OCI-M1 (cell line): Measurements from ENCODE around the gene ARMC7.
"Not testable (repeated sequence)": the region's sequence is repeated elsewhere in the genome, so short reads cannot be mapped to it uniquely, and the experiment has no call there.

ENCODE experiments used
- DNase-seq: peaks from one replicate; lab custom pipeline; 2025; lab: John Stamatoyannopoulos, UW

Gene ARMC7

DNA sequence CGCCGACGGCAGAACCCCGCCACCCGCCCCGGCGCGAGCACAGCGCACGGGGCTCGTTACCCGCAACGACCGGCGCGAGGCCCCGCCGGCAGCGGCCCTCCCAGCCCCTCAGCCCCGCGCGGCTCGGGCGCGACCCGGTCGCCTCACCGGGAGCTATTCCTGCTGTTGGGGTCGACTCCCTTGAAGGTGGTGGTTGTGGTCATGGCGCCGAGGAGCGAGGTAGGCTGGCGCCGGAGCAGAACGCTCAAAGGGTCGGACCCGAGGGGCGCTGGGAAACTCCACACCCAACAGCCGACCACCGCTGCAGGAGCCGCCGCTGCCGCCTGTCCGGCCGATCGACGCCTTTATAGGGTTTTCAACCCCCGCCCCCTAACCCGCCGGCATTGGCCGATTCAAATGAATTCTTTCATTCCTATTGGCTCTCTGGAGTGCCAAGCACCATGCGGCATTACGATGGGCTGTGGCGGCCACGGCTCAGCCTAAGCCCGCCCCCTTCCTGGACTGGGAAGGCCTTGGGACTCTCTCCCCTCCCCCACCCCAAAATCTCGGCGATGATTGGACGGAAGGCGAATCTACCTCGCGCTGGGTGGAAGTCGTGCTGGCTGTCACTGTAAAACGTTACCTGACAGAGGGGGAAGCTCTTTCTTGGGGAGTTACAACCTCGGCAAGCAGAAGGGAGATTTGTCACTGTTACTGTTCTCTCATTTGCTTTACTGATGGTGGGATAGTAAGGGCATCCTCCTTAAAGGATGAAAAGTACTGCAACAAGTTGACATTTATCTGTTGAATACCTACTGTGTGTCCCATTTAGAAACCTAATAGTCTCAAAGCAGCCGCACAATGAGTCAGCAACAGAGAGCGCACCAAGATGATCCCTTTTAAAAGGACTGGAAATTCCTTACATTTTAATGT, 44.7 kb downstream of the ARMC7 start, which contains the start of gene JPT1:
JPT1 (minus strand) TSS at position 318 of the 912 bp plus-strand sequence; CDS start at position 203, 115 bp downstream.
- peak; percentile 99 for DNase-seq

DNA sequence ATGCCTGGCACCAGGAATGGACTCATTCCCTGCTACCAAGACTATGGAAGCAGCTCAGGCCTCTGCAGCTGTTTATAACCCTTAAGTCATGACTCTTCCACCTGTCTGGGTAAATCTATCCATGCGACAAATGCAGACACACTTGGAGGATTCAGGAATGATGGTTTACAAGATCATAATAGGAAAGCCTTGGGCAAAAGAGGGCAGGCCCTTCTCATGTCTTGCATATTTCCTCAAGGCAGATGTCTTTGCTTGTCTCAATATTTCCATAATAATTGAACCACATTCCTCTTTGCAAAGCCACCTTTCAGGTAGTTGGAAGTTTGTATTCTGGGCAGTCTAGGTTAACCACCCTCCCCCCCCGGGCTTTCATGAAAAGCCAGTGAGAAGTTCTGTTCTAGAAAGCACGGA, 45.4 kb downstream of the ARMC7 start:
- no peak for DNase-seq

DNA sequence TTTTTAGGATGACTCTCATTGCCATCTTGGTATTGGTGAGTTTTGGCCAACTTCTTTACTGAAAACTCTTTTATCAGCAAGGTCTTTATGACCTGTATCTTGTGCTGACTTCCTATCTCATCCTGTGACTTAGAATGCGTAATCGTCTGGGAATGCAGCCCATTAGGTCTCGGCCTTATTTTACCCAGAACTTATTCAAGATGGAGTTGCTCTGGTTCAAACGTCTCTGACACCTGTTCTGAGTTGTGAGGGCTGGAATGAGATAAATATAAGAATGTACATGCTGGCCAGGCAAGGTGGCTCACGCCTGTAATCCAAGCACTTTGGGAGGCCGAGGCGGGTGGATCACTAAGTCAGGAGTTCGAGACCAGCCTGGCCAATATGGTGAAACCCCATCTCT, 48.7 kb downstream of the ARMC7 start:
- DNase-seq: not testable (repeated sequence)

DNA sequence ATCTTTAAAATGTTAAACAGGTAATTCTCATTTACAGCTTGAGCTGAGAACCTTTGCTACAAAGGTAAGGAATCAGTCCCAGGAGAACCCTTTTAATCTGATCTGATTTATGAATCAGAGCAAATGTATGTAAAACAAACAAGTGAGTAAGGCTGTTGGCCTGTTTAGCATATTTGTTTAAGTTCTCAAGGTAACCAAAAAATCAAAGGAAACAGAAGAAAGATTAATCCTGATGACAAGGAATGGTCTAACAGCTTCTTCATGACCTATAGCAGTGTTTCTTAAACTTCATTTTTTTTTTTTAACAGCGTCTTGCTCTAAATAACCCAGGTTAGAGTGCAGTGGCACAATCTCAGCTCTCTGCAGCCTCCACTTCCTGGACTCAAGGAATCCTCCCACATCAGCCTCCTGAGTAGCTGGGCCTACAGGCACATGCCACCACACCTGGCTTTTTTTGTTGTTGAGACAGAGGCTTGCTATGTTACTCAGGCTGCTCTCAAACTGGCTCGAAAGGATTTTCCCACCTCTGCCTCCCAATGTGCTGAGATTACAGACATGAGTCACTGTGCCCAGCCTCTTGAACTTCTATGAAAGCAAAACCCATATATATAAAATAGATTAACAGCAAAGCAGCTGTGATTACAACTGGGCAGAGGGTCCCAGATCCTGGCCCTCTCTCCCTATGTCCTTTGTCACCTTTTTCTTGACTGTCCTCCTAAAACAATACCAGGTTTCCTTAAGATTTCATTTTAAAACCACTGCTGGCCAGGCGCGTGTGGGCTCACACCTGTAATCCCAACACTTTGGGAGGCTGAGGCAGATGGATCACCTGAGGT, 49.6 kb downstream of the ARMC7 start:
- DNase-seq: no peak

DNA sequence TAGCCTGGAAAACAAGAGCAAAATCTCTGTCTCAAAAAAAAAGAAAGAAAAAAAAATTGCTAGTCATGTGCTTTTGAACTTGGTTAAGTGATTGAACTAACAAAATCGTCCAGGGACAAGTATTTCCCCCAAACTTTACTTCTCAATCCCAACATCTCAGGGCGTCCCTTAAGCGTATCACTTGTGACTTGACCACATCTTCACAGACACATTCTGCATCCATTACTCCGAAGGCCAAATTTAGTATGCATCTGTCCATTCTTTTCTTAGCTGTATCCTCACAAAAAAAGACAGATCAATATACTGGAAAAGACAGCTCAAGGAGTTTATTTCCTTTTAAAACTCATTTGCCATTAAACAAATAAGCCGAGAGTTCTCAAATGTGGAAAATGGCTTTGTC, 50.4 kb downstream of the ARMC7 start:
- no peak for DNase-seq

DNA sequence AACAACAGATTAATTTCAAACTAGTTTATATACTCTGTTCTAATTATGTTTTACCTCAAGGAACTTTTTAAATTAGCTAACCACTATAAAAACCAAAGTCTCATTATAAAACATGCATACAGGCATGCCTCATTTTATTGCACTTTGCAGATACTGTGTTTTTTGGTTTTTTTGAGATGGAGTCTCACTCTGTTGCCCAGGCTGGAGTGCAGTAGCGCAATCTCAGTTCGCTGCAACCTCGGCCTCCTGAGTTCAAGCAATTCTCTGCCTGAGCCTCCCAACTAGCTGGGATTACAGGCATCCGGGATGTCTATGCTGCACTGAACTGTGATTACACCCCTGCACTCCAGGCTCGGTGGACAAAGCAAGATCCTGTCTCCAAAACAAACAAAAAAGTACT, 53.3 kb downstream of the ARMC7 start:
- DNase-seq: no peak

DNA sequence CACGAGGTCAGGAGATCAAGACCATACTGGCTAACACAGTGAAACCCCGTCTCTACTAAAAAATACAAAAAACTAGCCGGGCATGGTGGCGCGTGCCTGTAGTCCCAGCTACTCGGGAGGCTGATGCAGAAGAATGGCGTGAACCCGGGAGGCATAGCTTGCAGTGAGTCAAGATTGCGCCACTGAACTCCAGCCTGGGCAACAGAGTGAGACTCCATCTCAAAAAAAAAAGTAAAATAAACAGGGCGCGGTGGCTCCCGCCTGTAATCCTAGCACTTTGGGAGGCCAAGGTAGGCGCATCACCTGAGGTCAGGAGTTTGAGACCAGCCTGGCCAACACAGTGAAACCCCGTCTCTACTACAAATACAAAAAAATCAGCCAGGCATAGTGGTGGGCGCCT, 54.8 kb downstream of the ARMC7 start:
- not testable (repeated sequence) for DNase-seq

DNA sequence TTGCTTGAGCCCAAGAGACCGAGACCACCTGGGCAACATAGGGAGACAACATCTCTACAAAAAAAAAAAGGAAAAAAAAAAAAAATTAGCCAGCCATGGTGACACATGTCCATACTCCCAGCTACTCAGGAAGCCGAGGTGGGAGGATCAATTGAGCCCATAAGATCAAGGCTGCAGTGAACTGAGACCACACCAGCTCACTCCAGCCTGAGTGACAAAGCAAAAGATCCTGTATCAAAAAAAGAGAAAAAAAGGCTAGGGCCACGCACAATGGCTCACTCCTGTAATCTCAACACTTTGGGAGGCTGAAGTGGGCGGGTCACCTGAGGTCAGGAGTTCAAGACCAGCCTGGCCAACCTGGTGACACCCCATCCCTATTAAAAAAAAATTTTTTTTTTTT, 59.2 kb downstream of the ARMC7 start:
- no peak for DNase-seq

DNA sequence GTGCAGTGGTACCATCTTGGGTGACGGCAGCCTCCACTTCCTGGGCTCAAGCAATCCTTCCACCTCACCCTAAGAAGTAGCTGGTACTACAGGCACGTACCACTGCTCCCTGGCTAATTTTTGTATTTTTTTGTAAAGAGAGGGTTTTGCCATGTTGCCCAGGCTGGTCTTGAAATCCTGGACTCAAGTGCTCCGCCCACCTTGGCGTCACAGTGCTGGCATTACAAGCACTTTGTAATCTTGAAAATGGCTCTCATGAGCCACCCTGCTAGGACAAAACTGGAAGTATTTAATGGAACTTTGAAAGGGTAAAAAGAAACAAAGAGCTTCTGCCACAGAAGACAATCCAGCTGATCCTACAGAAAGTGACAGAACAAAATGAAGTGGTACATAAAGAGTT, 63.8 kb downstream of the ARMC7 start:
- no peak for DNase-seq

DNA sequence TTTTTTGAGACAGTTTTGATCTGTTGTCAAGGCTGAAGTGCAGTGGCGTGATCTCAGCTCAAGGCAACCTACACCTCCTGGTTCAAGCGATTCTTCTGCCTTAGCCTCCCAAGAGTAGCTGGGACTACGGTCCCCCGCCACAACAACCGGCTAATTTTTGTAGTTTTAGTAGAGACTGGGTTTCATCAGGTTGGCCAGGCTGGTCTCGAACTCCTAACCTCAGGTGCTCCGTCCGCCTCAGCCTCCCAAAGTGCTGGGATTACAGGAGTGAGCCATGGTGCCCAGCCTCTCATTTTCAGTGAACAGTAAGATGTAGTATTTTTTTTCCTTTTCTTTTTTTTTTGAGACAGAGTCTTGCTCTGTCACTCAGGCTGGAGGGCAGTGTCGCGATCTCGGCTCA, 65.2 kb downstream of the ARMC7 start:
- DNase-seq: no peak

DNA sequence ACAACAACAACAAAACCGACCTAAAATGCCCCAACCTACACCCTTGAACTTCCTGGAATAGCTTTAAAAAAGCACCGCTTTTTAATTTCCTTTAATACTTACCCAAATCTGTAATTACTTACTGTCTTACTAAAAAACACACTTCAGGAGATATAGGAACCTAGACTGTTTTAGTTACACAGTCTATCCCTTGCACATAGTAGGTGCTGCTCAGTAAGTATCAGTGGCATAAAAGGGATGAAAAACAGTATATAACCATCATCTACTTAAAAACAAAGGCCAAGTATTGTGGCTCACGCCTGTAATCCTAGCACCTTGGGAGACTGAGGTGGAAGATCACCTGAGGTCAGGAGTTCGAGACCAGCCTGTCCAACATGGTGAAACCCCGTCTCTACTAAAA, 66.9 kb downstream of the ARMC7 start:
- no peak for DNase-seq

DNA sequence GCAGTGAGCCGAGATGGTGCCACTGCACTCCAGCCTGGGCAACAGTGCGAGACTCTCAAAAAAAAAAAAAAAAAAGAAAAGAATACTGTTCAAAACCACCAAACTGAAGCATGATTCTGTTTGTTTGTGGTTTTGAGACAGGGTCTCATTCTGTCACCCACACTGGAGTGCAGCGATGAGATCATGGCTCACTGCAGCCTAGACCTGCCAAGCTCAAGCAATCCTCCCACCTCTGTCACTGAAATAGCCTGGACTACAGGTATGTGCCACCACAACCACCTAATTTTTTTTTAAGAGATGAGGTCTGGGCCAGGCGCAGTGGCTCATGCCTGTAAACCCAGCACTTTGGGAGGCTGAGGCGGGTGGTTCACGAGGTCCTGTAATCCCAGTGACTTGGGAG, 68.7 kb downstream of the ARMC7 start:
- DNase-seq: no peak
